K562 treated with DMSO at 1 percent for 4 hours (cell line): Measurements from ENCODE around the gene ITPRIP. TPM values are rescaled to one million over a fixed set of nuclear protein-coding genes. Genes with fewer than 3 reads are reported as not detected.

ENCODE experiments used
- total RNA-seq: library from RNA; unstranded; fragments of 300-600 nt; gene quantifications from 2 replicates; pipeline ENCODE4 v1.2.3, GENCODE V29; 2022; ENCODE audit not compliant: insufficient read depth

The ITPRIP gene
- total RNA-seq: 14.1 and 14.9 TPM in 2 replicates

DNA sequence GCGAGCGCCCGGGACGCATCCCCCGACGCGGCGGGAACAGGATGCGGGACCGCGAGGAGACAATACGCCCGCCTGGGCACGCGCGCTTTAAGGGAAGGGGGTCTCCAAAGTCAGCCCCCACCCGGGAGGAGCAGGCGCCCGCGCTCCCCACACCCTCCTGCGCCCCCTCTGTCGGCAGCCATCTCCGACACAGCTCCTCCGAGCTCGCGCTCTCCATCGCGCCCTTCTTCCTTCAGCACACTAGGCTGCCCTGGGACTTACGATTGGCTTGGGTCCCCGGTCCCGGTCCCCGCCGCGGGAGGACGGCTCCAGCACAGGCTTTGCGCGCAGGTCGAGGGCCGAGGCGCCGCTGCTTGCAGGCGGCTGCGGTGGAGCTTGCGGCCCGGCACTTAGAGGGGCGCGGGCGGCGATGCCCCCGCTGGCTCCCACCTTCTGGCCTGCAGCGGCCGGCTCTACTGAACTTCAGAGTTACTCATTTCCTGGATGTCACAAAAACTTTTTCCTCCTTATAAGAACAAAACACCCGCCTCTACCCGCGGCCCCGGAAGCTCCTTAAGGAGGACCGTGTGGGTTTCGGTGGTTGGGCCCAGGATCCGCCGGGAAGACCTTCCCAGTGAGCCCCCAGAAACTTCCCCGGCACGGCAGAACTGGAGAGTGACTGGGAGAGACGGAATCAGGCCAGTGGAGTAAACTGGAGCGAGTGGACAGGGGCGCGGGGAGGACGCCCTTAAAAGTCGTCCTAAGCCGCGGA, at the start of gene ITPRIP:
TSS of gene ITPRIP (minus strand) at position 481 of the 751 bp plus-strand sequence. CDS start 22,414 bp downstream, outside the sequence.

DNA sequence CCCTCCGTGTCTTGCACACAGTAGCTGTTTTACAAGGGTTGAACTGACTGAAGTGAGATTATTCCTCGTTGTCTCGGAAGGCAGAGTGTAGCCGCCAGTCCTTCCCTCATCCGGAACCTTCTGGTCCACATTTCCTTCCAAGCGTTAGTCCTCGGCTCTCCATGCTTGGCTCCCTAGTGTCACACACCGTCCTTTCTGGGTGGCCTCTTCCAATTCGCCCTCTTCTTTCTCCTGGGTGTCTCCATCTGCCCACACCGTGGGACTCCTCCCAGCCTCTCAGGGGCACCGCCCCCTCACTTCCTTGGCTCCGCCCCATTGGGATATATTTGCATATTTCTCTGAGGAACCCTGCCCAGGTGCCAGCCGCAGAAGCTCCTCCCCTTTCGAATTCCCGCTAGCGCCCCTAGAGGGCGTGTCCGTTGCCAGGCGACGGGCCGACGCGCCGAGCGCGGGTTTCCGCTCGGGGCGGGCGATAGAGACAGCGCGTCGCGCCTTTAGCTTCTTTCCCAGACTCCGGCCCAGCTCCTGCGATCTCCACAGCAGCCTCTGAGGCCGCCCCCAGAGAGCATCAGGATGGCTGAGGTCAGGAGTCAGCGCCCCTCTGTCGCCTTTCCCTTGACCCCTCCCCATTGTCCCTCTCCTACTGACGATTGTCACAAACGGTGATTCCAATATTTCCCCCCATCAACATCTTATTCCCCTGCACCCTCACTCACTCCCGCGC, 15.2 kb upstream of the ITPRIP start, which contains the start of gene CFAP58:
TSS of gene CFAP58 (plus strand) at position 509 of the 724 bp plus-strand sequence. CDS start at position 574, 65 bp downstream.

GRCh38 chr10:104268713-104269645, 69.3 kb downstream of the ITPRIP start, which contains the start of gene GSTO2:
TSS of gene GSTO2 (plus strand) at chr10:104269184. CDS start at chr10:104274916, 5,732 bp downstream.

Other genes starting within 250 kb of the ITPRIP start
- 1.9 and 2.0 TPM in 2 replicates for gene SFR1, start 216.3 kb downstream of the ITPRIP start, total RNA-seq
- not detected in 2 replicates for gene CFAP43, start 106.1 kb downstream of the ITPRIP start, total RNA-seq
- gene GSTO1, start 83.6 kb downstream of the ITPRIP start, total RNA-seq: 149 and 182 TPM in 2 replicates
- gene GSTO2, start 69.3 kb downstream of the ITPRIP start, total RNA-seq: not detected in 2 replicates
- gene CFAP58, start 15.4 kb upstream of the ITPRIP start, total RNA-seq: 0.48 and 0.86 TPM in 2 replicates